GM19467 (cell line): ENCODE measurements around the gene SNAPC4.
"Not testable (repeated sequence)": the region's sequence is repeated elsewhere in the genome, so short reads cannot be mapped to it uniquely, and the experiment has no call there.

ENCODE experiments used
- ATAC-seq: cut with Tn5 transposase; IDR thresholded peaks from one replicate; pipeline ENCODE4 v1.9.1; 2021; ENCODE audit warnings: mild to moderate bottlenecking, moderate library complexity; ENCODE audit not compliant: unreplicated experiment

The SNAPC4 gene

GRCh38 chr9:136358888-136359287, 41.1 kb downstream of the SNAPC4 start:
- ATAC-seq: no peak

- ATAC-seq: no peak
Observed at GRCh38 chr9:136358016-136358415, 42.0 kb downstream of the SNAPC4 start.

GRCh38 chr9:136357202-136357725, 42.7 kb downstream of the SNAPC4 start:
- no peak for ATAC-seq

GRCh38 chr9:136355616-136356557, 44.1 kb downstream of the SNAPC4 start:
- no peak for ATAC-seq

GRCh38 chr9:136354592-136355085, 45.3 kb downstream of the SNAPC4 start:
- ATAC-seq: no peak

- no peak for ATAC-seq
Observed at GRCh38 chr9:136353757-136354488, 46.0 kb downstream of the SNAPC4 start.

GRCh38 chr9:136353088-136353487, 46.9 kb downstream of the SNAPC4 start:
- ATAC-seq: no peak

GRCh38 chr9:136352682-136353081, 47.3 kb downstream of the SNAPC4 start:
- ATAC-seq: no peak

- ATAC-seq: not testable (repeated sequence)
Observed at GRCh38 chr9:136351868-136352267, 48.1 kb downstream of the SNAPC4 start.

GRCh38 chr9:136351252-136351800, 48.6 kb downstream of the SNAPC4 start:
- ATAC-seq: no peak
